ENCODE data around the gene FHOD3. TPM values are rescaled to one million over a fixed set of nuclear protein-coding genes. Genes with fewer than 3 reads are reported as not detected.

The FHOD3 gene
- total RNA-seq, 6 experiments from 2014 or later = 0.44 to 1.2 (median 0.62) TPM

DNA sequence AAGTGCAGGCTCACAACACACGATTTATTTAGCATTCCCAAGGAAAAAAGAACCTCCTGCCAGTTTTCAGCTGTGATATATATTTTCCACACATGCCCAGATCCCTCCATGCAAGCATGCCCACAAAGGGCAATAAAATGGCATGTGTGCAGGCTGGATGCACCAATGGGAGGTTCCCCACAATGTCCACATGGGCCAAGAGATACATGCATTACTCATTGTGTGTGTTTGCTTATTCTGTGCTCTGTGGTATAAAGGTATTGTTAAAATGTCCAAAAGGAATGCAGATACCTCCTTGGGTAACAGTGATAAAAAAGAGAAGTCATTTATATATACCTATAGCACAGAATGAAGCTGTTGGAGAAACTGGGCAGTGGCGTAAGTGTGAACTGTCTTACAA, 207.4 kb downstream of the FHOD3 start:
- Histone ChIP-seq H3K4me3 (no peak overlapping the region), H3K36me3 (no peaks in the 10 kb centered on the region), H3K9me3 (no peaks in the 10 kb centered on the region), H3K4me1 (no peaks in the 10 kb centered on the region), H3K27me3 (no peaks in the 10 kb centered on the region), H3K27ac (no peak overlapping the region)
- 64% methylated on average over 2 of the region's 2 CpGs for WGBS (ENCODE audit: insufficient coverage, low coverage, low lambda C conversion rate, missing lambda C conversion rate)
- no peak for ATAC-seq
- DNase-seq = no peak
- no peak for TF ChIP-seq POLR2A (IDR thresholded peaks at IDR 0.05)
- TF ChIP-seq, protein P1, sequence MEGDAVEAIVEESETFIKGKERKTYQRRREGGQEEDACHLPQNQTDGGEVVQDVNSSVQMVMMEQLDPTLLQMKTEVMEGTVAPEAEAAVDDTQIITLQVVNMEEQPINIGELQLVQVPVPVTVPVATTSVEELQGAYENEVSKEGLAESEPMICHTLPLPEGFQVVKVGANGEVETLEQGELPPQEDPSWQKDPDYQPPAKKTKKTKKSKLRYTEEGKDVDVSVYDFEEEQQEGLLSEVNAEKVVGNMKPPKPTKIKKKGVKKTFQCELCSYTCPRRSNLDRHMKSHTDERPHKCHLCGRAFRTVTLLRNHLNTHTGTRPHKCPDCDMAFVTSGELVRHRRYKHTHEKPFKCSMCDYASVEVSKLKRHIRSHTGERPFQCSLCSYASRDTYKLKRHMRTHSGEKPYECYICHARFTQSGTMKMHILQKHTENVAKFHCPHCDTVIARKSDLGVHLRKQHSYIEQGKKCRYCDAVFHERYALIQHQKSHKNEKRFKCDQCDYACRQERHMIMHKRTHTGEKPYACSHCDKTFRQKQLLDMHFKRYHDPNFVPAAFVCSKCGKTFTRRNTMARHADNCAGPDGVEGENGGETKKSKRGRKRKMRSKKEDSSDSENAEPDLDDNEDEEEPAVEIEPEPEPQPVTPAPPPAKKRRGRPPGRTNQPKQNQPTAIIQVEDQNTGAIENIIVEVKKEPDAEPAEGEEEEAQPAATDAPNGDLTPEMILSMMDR (IDR thresholded peaks at IDR 0.05) = no peak
- intact Hi-C loops (cut with DNase I) = no loop called here

DNA sequence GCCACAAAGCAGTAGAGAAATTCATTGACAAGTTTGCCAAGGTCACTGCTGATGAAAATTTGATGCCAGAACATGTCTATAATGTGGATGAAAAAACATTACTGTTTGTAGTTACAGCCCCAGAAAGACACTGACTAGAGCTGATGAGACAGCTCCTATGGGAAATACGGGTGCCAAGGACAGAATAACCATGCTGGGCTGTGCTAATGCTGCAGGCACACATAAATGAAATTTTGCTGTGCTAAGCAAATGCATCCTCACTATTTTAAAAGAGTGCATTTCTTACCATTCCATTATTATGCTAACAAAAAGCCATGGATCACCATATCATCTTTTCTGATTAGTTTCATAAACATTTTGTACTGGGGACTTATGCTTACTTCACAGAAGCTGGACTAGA, 208.2 kb downstream of the FHOD3 start:
- Histone ChIP-seq H3K36me3 (no peaks in the 10 kb centered on the region), H3K9me3 (no peaks in the 10 kb centered on the region), H3K27me3 (no peaks in the 10 kb centered on the region), H3K4me1 (no peaks in the 10 kb centered on the region), H3K27ac (no peak overlapping the region), H3K4me3 (no peak overlapping the region)
- no peak for ATAC-seq
- TF ChIP-seq, protein P1 (IDR thresholded peaks at IDR 0.05) = no peak
- TF ChIP-seq POLR2A (IDR thresholded peaks at IDR 0.05) = no peak
- no peak for DNase-seq
- intact Hi-C loops (cut with DNase I) = no loop called here
- WGBS (ENCODE audit: insufficient coverage, low coverage, low lambda C conversion rate, missing lambda C conversion rate) = 43% methylated on average over 1 of the region's 1 CpG

DNA sequence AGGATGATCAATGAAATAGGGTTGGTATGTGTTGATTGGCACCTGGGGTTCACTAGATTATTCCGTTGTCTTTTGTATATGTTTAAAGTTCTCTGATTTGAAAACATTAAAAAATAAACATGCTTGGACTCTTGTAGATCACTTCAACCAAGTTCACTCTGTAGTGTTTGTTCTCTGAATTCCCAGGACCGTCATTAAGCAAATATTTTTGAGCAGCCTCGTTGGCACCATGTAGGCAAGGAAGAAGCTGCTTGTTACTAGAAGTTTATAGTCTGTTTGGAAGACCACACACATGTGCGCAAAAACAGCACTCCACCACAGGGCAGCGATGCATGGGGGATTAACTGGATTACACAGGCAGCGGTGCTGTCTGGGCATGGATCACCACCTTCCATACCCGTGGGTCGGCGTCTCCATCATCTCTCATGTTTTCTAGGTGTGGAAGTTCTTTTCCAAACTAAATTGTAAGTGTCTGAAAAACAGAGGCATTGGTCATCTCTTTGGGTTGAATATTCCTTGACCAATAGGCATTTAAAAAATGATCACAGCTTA, 212.2 kb downstream of the FHOD3 start:
- ATAC-seq = no peak

DNA sequence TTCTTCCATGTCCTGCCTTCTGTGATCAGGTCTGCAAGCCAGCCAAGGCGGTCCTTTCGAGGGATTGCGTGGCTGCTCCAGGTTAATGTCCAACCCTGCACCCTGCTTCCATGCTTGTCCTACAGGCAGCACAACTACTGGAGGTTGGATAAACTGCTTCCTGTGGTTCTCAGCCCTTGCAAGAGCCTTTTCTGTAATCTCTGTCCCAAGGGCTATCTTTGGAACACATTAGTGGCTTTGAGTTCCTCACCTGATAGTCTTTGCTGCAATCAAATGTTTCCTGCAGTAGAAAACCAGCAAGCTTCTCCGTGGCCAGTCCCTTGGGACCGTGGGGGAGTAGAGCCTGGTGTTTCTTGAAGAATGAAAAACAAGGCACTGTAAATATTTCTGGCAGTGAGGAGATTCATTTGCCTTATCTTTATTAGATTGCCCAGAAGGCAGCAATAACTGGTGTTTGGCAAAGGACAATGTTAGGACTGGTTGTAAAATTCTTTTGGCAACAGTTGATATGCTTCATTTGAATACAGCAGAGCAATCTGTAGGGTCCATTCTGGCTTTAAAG, 214.4 kb downstream of the FHOD3 start:
- no peak for ATAC-seq
- H3K4me3 ChIP-seq = no peak overlapping the region
- no peaks in the 10 kb centered on the region for H3K27me3 ChIP-seq
- DNase-seq = no peak
- no peaks in the 10 kb centered on the region for H3K9me3 ChIP-seq
- WGBS (ENCODE audit: insufficient coverage, low coverage, low lambda C conversion rate, missing lambda C conversion rate) = 15% methylated on average over 2 of the region's 5 CpGs
- intact Hi-C loops (cut with DNase I) = no loop called here
- H3K36me3 ChIP-seq = no peaks in the 10 kb centered on the region
- H3K27ac ChIP-seq = no peak overlapping the region
- TF ChIP-seq POLR2A (IDR thresholded peaks at IDR 0.05) = no peak
- TF ChIP-seq, protein P1 (IDR thresholded peaks at IDR 0.05) = no peak
- no peaks in the 10 kb centered on the region for H3K4me1 ChIP-seq

More for the DNA sequence above, 212.2 kb downstream of the FHOD3 start:
- DNase-seq = no peak
- Histone ChIP-seq H3K27me3 (no peaks in the 10 kb centered on the region), H3K36me3 (no peaks in the 10 kb centered on the region), H3K27ac (no peak overlapping the region), H3K9me3 (no peaks in the 10 kb centered on the region), H3K4me3 (no peak overlapping the region), H3K4me1 (no peaks in the 10 kb centered on the region)
- TF ChIP-seq, protein P1 (IDR thresholded peaks at IDR 0.05) = no peak
- no peak for TF ChIP-seq POLR2A (IDR thresholded peaks at IDR 0.05)
- 56% methylated on average over 8 of the region's 9 CpGs for WGBS (ENCODE audit: insufficient coverage, low coverage, low lambda C conversion rate, missing lambda C conversion rate)
- intact Hi-C loops (cut with DNase I) = no loop called here
